CD14-positive monocyte (primary cell): ENCODE results near the gene AGPAT2. TPM values are rescaled to one million over a fixed set of nuclear protein-coding genes. Genes with fewer than 3 reads are reported as not detected.

Experiments used
- DNase-seq, 3 donors: peaks; one replicate each; pipeline ENCODE4 v3.0.0-alpha.2; 2011 to 2022
- H2AFZ ChIP-seq: 2 replicates; pipeline ENCODE4 v1.6.0; 2012; ENCODE audit warnings: mild to moderate bottlenecking, low read depth, low read length, inconsistent platforms; ENCODE audit not compliant: insufficient read depth, poor library complexity, severe bottlenecking
- H3K27ac ChIP-seq, 2 donors: 1 replicate in 1 of 2; 2 replicates in 1 of 2; pipeline ENCODE4 v1.5.1; 2012 to 2013; ENCODE audit warnings: low read length in 2 of 2, control low read depth in 1 of 2, inconsistent platforms in 1 of 2, low read depth in 1 of 2, mild to moderate bottlenecking in 1 of 2
- H3K27me3 ChIP-seq, 2 donors: one replicate each; pipeline versions ENCODE4 v1.6.0 to v1.6.1; 2011 to 2013; ENCODE audit warnings: low read length in 2 of 2; ENCODE audit not compliant: control insufficient read depth in 2 of 2, insufficient read depth in 2 of 2
- H3K36me3 ChIP-seq, 2 donors: replicated peaks in 1 of 2; 1 replicate in 1 of 2; 2 replicates in 1 of 2; pipeline versions ENCODE4 v1.5.1 to v1.6.1; 2012 to 2013; ENCODE audit warnings: low read length in 2 of 2, control low read depth in 1 of 2, inconsistent platforms in 1 of 2, mild to moderate bottlenecking in 1 of 2; ENCODE audit not compliant: insufficient read depth in 2 of 2, control insufficient read depth in 1 of 2
- H3K4me1 ChIP-seq, 2 donors: 1 replicate in 1 of 2; 2 replicates in 1 of 2; pipeline versions ENCODE4 v1.5.1 to v1.6.1; 2012 to 2013; ENCODE audit warnings: low read length in 2 of 2, control low read depth in 1 of 2, inconsistent platforms in 1 of 2, mild to moderate bottlenecking in 1 of 2, moderate library complexity in 1 of 2; ENCODE audit not compliant: insufficient read depth in 2 of 2, control insufficient read depth in 1 of 2
- H3K4me2 ChIP-seq: replicated peaks from 2 replicates; pipeline ENCODE3; 2012; ENCODE audit warnings: low read length, moderate library complexity, mild to moderate bottlenecking; ENCODE audit not compliant: poor library complexity, severe bottlenecking; ENCODE audit errors: extremely low read depth
- H3K4me3 ChIP-seq, 3 experiments: fragments of 200-600 bp in 1 of 3; sonication (generic) in 1 of 3; replicated peaks in 1 of 3; 1 replicate in 2 of 3; 2 replicates in 1 of 3; pipeline ENCODE4 v1.5.1; 2011 to 2013; ENCODE audit warnings: low read length in 3 of 3, mild to moderate bottlenecking in 3 of 3, control low read depth in 2 of 3, low read depth in 2 of 3, inconsistent platforms in 1 of 3, moderate library complexity in 1 of 3
- H3K79me2 ChIP-seq: 2 replicates; pipeline ENCODE4 v1.6.0; 2012; ENCODE audit warnings: mild to moderate bottlenecking, control low read depth, inconsistent platforms, low read length, moderate library complexity; ENCODE audit not compliant: insufficient read depth
- H3K9ac ChIP-seq: 2 replicates; pipeline ENCODE4 v1.6.0; 2017; ENCODE audit warnings: low read length, mild to moderate bottlenecking; ENCODE audit not compliant: insufficient read depth, poor library complexity, severe bottlenecking
- H3K9me3 ChIP-seq, 2 donors: replicated peaks in 1 of 2; 1 replicate in 1 of 2; 2 replicates in 1 of 2; pipeline versions ENCODE4 v1.5.1 to v1.6.1; 2012 to 2013; ENCODE audit warnings: low read length in 2 of 2, control low read depth in 1 of 2; ENCODE audit not compliant: control insufficient read depth in 1 of 2, insufficient read depth in 1 of 2
- H4K20me1 ChIP-seq: 2 replicates; pipeline ENCODE4 v1.6.0; 2012; ENCODE audit warnings: mild to moderate bottlenecking, low read length, control low read depth, moderate library complexity; ENCODE audit not compliant: insufficient read depth
- H3K27ac Mint-ChIP-seq, 7 donors: one replicate each; pipeline ENCODE4 v1.8.0; 2020; ENCODE audit warnings: mild to moderate bottlenecking in 7 of 7, mixed read lengths in 7 of 7, moderate library complexity in 6 of 7, inconsistent platforms in 2 of 7
- H3K27me3 Mint-ChIP-seq, 3 donors: one replicate each; pipeline ENCODE4 v1.8.0; 2021 to 2022; ENCODE audit warnings: low read depth in 3 of 3, mild to moderate bottlenecking in 3 of 3, mixed read lengths in 3 of 3, moderate library complexity in 3 of 3, inconsistent platforms in 1 of 3
- H3K36me3 Mint-ChIP-seq, 2 donors: one replicate each; pipeline ENCODE4 v1.8.0; 2020; ENCODE audit warnings: mixed read lengths in 2 of 2, inconsistent platforms in 1 of 2, mild to moderate bottlenecking in 1 of 2
- H3K4me1 Mint-ChIP-seq: one replicate; pipeline ENCODE4 v1.8.0; 2020; ENCODE audit warnings: mild to moderate bottlenecking, mixed read lengths
- H3K4me3 Mint-ChIP-seq, 2 donors: one replicate each; pipeline ENCODE4 v1.8.0; 2020; ENCODE audit warnings: mild to moderate bottlenecking in 2 of 2, mixed read lengths in 2 of 2, moderate library complexity in 1 of 2
- H3K9me3 Mint-ChIP-seq, 7 donors: one replicate each; pipeline ENCODE4 v1.8.0; 2020 to 2022; ENCODE audit warnings: mixed read lengths in 7 of 7, mild to moderate bottlenecking in 6 of 7, moderate library complexity in 6 of 7, inconsistent platforms in 2 of 7
- WGBS: methylation state at CpG from one replicate; pipeline ENCODE4 v1.1.5; 2013; ENCODE audit warnings: missing lambda C conversion rate; ENCODE audit not compliant: insufficient coverage; 5-methylcytosine and 5-hydroxymethylcytosine counted together
- intact Hi-C, 2 donors: fragments of 100-400 bp; cut with micrococcal nuclease; formaldehyde crosslinking; loops; one replicate each; pipeline versions ENCODE4 v1.15.0 to v1.15.1; 2023
- polyA plus RNA-seq, 3 donors: library from polyadenylated mRNA; depleted of rRNA in 1 of 3; unstranded in 2 of 3; stranded (reverse) in 1 of 3; fragments of 300-500 nt in 2 of 3; fragments of >200 nt in 1 of 3; fragmentation: Illumina TruSeq in 2 of 3; gene quantifications; 1 replicate in 2 of 3; 2 replicates in 1 of 3; pipeline ENCODE4 v1.2.3, GENCODE V29; 2012 to 2021
- TF ChIP-seq, protein P1 (sequence below): fragments of 200-600 bp; IDR thresholded peaks from one replicate; pipeline ENCODE4 v1.8.0; 2022; ENCODE audit warnings: antibody characterized with exemption, mild to moderate bottlenecking

The AGPAT2 gene
- polyA plus RNA-seq, 3 donors, result 80.1 to 139 (median 116) TPM

DNA sequence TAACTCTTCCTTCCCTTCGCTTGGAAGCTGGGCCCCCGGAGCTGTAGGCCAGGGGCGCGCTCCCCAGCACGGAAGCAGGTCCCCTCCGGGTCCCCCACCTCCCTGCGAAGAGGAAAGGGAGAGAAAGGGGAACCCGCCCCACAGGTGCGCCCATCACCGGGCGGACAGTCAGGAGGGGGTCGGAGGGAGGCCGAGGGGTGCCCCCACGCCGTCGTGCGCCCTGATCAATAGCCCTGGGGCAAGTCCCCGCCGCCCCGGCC lies 793 bp downstream of the AGPAT2 start:
- peak overlapping the region; percentile 89 to 92 for H3K27ac ChIP-seq
- H3K9me3 ChIP-seq, result no peaks in the 10 kb centered on the region
- H3K4me3 ChIP-seq, result peak overlapping the region; percentile 78 to 97 (median 97)
- Mint-ChIP-seq H3K27ac (peak overlapping the region; percentile 88 to 96 (median 93)), H3K36me3 (peaks cover 0 to 9% of the 10 kb centered on the region in 2 donors), H3K9me3 (peaks cover 0 to 3% (median 0%) of the 10 kb centered on the region in 7 donors), H3K4me1 (peaks cover 28% of the 10 kb centered on the region), H3K27me3 (peaks cover 0 to 3% (median 0%) of the 10 kb centered on the region in 3 donors), H3K4me3 (peak overlapping the region; percentile 93 to 98)
- DNase-seq, result no peak
- intact Hi-C loops, result loop anchor here (5.0 kb wide), 2 partner anchors 41 to 199 kb away; no protein-coding TSS in a partner anchor
- H4K20me1 ChIP-seq, result peaks cover 45% of the 10 kb centered on the region
- H3K79me2 ChIP-seq, result peaks cover 54% of the 10 kb centered on the region
- TF ChIP-seq, protein P1, sequence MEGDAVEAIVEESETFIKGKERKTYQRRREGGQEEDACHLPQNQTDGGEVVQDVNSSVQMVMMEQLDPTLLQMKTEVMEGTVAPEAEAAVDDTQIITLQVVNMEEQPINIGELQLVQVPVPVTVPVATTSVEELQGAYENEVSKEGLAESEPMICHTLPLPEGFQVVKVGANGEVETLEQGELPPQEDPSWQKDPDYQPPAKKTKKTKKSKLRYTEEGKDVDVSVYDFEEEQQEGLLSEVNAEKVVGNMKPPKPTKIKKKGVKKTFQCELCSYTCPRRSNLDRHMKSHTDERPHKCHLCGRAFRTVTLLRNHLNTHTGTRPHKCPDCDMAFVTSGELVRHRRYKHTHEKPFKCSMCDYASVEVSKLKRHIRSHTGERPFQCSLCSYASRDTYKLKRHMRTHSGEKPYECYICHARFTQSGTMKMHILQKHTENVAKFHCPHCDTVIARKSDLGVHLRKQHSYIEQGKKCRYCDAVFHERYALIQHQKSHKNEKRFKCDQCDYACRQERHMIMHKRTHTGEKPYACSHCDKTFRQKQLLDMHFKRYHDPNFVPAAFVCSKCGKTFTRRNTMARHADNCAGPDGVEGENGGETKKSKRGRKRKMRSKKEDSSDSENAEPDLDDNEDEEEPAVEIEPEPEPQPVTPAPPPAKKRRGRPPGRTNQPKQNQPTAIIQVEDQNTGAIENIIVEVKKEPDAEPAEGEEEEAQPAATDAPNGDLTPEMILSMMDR, result no peak
- H3K27me3 ChIP-seq, result no peaks in the 10 kb centered on the region
- peaks cover 24 to 39% of the 10 kb centered on the region in 2 donors for H3K4me1 ChIP-seq
- WGBS, result 0% methylated on average over 11 of the region's 20 CpGs
- H2AFZ ChIP-seq, result peak overlapping the region; percentile 72
- H3K9ac ChIP-seq, result peak overlapping the region; percentile 96
- H3K36me3 ChIP-seq, result peaks cover 0 to 13% of the 10 kb centered on the region in 2 donors
- H3K4me2 ChIP-seq, result peak overlapping the region; percentile 98

DNA sequence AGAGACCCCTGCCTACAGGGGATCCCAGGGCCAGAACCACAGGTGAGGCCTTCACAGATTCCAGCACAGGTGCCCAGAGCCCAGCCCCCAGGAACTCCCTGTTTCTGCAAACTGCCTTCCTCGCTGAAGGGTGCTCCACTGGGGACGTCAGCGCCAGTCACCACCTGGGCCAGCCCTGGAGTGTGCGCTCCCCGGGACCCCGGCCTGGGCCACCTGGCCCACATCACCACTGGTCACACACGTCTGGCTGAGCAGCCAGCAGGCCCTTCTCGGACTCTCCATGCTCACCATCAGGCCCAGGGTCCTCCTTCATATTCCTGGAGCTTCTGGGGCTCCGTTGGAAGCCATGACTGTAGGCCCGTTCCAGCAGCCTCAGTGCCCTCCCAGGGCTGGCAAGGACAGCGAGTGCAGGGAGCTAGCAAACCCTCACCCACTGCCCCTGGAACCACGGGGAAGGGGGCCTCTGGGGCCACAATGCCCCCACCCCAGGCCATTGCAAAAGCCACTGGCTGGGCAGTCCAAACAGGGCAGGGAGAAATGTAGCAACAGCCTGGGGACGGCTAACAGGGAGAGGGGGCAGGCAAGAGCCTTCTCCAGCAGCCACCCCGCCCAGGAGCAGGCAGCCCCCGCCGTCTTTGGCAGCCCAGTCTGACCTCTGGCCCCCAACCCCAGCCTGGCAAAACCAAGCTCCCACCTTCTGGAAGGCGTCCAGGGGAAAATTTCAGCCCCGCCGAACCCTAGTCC lies 1.3 kb downstream of the AGPAT2 start:
- Histone ChIP-seq H3K9ac (peak overlapping the region; percentile 96), H2AFZ (peak overlapping the region; percentile 72), H3K4me1 (peaks cover 26 to 44% of the 10 kb centered on the region in 2 donors), H3K27me3 (no peaks in the 10 kb centered on the region), H3K4me2 (peak overlapping the region; percentile 98), H3K36me3 (peaks cover 0 to 13% of the 10 kb centered on the region in 2 donors), H3K9me3 (no peaks in the 10 kb centered on the region), H4K20me1 (peaks cover 49% of the 10 kb centered on the region), H3K27ac (peak overlapping the region; percentile 89 to 92), H3K4me3 (peak overlapping the region; percentile 78 to 97 (median 97)), H3K79me2 (peaks cover 59% of the 10 kb centered on the region)
- Mint-ChIP-seq H3K4me3 (peak overlapping the region; percentile 93 to 98), H3K27me3 (no peaks in the 10 kb centered on the region), H3K36me3 (peaks cover 0 to 12% of the 10 kb centered on the region in 2 donors), H3K4me1 (peaks cover 29% of the 10 kb centered on the region), H3K27ac (peak overlapping the region; percentile 88 to 96 (median 93)), H3K9me3 (peaks cover 0 to 3% (median 0%) of the 10 kb centered on the region in 7 donors)
- peak in 2 of 3 donors; percentile 25 to 32 for DNase-seq
- TF ChIP-seq, protein P1, result no peak
- WGBS, result 36% methylated on average over 16 of the region's 19 CpGs
- intact Hi-C loops, result loop anchor here (5.0 kb wide), 2 partner anchors 41 to 199 kb away; no protein-coding TSS in a partner anchor
